ENCODE measurements around the gene FOXP1. TPM values are rescaled to one million over a fixed set of nuclear protein-coding genes. Genes with fewer than 3 reads are reported as not detected.

Gene FOXP1
- total and polyA plus RNA-seq, 2 of the 8 experiments (the other 6 are each of a cell fraction or from before 2014, with no cell fraction given): 13.9 to 25.4 TPM

GRCh38 chr3:71197841-71198565, 385.5 kb downstream of the FOXP1 start (continued):
- TF ChIP-seq CBX8 (IDR thresholded peaks at IDR 0.05; ENCODE audit: borderline replicate concordance, low read depth, low read length) (no peak), TAF7 (optimal IDR thresholded peaks at IDR 0.05; ENCODE audit: borderline replicate concordance, low read depth, low read length) (no peak), KDM4A (IDR thresholded peaks at IDR 0.05; ENCODE audit: low read depth, low read length, severe bottlenecking) (no peak)

Data from H1 (cell line).